Right forelimb (tissue), 1 donor: ENCODE data around the gene OR52D1.

ENCODE experiments used
- DNase-seq: peaks from one replicate; pipeline ENCODE4 v3.0.0-alpha.2; 2018

OR52D1 gene

DNA sequence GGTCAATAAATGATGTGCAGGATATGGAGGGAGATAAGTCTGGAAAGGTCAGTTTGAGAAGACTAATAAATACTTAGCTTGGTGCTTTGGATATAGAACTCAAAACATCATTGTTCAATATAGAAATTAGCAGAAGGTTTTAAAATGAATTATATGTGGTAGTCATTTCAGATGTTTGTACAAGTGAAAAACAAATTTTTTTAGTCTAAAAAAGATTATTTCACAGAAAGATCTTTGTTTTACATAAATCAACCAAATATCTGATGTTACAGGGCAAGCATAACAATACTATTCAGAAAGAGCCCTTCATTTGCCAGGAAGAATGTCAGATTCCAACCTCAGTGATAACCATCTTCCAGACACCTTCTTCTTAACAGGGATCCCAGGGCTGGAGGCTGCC lies at the start of gene OR52D1:
OR52D1 (plus strand) TSS at position 301 of the 400 bp plus-strand sequence; CDS start at position 323, 22 bp downstream.
- no peak for DNase-seq

DNA sequence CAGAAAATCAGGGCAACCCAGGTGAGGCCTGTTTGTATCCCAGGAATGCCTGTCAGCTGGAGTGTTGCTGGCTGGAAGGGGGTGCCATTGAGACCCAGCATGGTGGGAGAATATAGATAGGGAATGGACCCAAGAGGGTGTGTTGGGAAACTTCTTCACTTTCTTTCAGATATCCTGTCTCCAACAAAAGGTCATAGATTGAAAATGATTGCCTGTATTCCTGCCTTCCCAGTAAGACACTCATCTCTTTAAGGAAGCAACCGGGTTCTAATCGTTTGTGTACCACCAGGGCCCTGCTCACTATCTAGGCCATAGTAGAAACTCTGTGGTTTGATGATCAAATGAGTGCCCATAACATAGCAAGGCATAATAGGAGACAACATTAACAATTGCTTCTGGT lies 47.1 kb upstream of the OR52D1 start, which contains the start of gene OR51I1:
OR51I1 (minus strand) TSS at position 101 of the 400 bp plus-strand sequence; CDS start at position 101, 0 bp downstream.
- no peak for DNase-seq

DNA sequence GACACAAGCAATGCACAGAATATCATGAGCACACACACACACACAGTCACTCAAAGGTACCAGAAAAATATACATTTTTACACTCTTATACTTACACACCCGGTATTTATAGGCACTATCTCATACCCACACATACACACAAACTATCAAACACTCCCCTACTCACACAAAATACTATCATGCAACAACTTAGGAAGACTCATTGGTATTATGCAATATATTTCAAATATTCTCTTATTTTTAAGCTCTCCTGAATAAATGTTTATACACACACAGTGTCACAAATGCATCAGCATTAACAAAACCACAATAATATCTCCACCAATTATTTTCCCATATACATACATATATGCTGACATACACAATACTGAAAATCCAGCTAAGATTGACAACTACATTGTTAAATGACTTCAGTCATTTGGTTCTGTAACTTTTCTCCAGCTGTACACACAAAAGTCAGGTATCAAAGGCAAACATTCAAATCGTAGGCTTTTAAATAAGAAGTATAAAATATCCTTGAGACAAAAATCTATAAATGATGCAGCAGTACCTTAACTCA lies 44.6 kb upstream of the OR52D1 start:
- DNase-seq = no peak

DNA sequence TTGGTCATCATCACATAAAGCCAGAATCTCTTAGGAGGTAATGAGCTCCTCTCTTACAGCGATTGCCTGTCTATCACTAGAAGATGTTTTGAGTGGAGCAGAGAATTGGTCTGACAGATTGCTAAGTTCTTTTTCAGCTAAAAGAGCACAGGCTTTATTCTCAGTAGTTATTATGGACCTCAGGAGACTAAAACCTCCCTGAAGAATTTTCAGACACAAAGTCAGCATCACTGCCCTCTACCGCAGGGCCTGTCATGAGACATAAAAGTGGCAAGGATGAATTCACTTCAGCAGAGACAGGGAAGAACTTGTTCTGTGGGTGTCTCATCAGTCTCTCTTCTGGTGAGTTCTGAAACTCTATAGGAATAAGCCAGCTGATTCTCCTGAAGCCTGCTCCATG lies 39.5 kb upstream of the OR52D1 start, which contains the start of gene OR51I2:
OR51I2 (plus strand) TSS at position 301 of the 400 bp plus-strand sequence. CDS start 4,166 bp downstream, outside the sequence.
- no peak for DNase-seq

DNA sequence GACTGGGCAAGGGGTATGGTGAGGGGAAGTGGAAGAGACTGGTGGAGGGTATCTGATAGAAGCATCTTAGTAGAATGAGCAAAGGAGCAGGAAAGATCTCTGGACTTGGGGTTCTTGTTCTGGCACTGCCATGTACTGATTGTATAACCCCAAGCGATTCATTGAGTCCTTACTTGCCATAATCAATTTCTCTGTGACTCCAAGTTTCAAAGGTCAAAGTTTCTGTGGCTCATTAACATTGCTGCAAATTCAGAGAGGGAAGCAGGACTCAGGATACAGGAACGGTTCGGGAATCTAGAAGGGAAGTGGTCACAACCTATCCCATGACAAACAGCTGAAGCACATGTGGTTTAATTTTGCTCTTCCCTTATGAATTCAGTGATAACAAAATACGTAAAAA lies 39.1 kb upstream of the OR52D1 start:
- no peak for DNase-seq

DNA sequence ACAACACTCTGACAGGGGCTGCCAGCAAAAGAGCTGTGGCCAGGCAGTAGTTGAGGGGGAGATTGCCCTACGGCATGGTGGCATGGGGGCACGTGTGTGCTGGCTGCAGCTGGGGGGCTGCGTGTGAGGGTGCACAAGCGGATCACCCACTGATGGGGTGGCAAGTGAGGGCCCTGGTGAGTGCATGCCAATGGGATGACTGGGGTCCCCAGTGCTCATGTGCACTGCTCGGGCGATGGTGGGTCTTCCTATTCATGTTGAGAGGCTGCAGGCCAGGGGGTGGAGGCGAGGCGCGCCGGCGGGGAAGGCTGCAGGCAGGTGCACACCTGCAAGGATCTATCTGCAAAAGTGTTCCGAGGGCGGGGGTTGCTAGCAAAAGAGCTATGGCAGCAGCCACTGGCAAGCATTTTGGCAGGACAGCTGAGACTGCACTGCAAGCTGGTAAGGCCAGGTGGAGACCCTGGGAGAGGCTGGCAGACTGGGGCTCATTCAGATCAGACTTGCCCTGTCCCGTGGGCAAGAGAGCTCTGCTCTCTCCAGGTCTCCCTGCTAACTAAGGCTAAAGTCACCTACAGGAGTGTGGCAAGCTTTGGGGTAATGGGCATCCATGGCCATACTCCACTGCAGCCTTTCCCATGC lies 27.4 kb upstream of the OR52D1 start:
- no peak for DNase-seq

DNA sequence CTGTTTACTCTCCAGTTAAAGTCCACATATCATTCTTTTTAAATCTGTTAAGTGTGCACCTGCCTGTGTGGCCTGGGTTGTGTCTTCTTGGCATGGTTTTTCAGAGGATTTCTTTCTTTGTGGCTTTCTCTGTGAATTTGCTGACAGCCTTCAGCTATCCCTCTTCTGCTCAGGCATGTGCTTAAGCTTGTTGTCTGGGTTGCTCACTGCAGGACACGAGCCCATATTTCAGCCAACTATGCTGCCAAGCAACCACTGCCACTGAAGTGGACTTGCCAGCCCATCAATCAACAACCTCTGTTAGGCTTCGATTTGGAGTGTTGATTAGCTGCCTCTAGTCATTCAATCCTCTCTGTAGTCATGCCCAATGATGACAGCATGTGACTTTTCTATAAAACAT lies 21.0 kb upstream of the OR52D1 start:
- no peak for DNase-seq

DNA sequence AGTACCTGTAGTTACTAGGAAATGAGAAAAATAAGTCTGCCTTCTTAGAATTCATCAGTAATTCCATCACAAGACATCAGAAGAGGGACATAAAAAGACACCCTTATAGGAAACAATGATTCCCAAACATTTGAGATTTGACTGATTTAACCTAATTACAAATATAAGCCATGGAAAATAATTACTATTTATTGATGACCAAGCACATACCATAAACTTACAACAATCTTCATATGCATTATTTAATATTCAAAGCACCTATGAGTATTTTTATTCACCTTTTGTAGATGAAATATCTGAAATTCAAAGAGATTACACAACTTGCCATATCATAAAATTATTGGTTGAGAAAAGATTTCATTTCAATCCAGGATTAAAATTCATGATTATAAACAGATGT lies 14.6 kb upstream of the OR52D1 start:
- DNase-seq = no peak

DNA sequence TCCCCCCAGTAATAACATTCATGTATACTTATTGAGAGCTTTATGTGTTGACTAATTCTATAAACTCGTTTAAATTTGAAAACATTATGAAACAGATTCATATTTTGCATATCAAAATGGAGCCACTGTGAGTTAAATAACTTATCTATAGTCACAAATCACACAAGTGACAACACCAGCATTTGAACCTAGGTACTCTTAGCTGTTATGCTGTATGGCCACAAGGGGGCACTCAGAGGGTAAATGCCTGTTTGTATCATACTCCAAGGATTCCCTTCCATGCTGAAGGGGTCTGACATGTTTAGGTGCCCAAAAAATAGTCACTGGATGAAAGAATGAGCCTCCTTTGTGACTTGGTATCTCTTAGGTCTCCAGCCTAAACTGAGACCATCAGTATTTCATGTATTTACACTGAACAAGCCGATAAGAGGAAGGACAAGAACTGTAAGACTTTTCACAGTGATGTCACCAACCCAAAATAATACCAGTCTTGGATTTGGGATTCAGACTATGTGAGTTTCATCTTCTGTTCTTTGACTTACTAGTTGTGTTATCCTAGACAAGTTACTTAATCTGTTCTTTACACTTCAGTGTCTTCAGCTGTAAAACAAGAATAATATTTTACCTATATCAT lies 12.2 kb upstream of the OR52D1 start:
- no peak for DNase-seq

DNA sequence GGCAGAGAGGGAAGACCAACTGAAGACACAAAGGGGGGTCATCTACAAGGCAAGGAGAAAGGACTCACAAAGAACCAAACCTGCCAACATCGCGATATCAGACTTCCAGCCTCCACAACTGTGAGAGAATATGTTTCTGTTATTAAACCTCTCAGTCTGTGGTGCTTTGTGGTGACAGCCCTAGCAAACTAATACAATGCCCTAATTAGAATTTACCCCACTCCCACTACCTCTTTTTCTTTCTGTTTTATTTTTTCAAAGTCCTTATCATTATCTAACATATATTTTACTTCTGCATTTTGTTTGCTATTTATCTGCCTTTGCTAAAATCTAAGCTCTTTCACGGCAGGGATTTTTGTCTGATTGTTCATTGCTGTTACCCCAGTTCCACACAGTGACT lies 2.5 kb upstream of the OR52D1 start:
- DNase-seq = no peak

DNA sequence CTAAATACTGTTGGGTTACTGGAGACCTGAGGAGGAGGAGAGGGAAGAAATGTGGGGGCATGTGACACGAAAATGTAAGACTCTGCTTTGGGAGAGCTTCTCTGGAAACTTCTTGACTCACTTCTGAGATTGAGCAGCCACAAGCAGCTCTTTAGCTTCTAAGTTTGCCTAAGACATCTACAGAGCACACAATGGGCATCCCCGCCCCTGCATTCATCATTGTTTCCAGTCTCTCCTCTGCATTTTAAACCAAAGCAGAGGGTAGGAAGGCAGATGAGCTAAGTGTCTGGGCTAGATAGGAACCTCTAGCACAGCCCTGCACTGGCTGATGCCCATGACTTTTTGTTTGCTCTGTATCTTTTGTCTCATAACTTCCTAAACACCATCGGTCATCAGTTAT lies 2.1 kb upstream of the OR52D1 start:
- no peak for DNase-seq

DNA sequence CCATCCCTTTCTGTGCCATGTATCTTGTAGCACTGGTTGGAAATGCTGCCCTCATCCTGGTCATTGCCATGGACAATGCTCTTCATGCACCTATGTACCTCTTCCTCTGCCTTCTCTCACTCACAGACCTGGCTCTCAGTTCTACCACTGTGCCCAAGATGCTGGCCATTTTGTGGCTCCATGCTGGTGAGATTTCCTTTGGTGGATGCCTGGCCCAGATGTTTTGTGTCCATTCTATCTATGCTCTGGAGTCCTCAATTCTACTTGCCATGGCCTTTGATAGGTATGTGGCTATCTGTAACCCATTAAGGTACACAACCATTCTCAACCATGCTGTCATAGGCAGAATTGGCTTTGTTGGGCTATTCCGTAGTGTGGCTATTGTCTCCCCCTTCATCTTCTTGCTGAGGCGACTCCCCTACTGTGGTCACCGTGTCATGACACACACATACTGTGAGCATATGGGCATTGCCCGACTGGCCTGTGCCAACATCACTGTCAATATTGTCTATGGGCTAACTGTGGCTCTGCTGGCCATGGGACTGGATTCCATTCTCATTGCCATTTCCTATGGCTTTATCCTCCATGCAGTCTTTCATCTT lies 414 bp downstream of the OR52D1 start:
- DNase-seq = no peak

DNA sequence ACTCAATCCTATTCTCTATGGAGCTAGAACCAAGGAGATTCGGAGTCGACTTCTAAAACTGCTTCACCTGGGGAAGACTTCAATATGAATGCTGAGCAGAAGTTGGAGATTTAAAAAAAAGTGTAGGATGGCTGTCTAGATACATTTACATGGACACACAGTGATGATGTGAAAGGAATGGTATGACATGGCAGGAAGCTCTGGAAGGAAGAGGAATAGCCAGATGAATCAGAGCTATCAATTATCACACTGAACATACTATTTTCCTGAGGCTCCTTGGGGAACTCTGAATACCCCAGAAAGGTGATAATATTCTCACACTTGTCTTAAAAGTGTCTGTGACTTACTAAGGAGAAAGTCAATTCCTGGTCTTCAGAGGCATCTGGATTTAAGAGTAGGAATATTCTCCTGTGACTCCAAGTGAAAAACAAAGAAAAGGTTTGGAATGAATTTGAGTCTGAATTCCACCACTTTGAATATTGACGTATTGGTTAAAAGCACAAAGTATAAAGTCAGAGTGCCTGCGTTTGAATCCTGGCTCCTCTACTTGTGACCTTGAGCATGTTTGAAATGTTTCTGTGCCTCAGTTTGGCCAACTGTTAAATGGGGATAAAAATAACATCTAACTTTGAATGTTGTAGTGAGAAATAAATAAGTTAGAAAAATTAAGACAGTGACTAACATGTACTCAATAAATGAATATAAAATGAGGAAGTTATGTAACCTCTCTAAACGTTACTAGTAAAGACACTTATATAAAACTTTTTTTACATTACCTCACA lies 1.3 kb downstream of the OR52D1 start:
- no peak for DNase-seq

DNA sequence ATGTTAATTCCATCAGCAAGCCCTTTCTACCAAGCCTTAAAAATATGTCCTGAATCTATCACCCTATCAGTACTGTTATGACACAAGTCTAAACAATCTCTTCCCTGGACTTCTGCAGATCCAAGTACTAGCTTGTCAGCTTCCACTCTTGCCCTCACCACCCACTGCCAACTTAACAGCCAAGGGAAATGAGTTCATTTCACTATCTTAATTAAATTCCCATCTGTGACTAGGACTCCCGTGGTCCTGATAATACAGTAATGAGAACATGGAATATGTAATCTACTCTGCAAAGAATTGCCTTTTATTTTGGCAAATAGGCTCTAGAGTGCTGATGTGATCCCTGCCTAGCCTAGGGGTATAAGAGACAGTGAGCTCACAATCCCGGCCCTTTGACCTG lies 11.2 kb downstream of the OR52D1 start:
- DNase-seq = no peak

DNA sequence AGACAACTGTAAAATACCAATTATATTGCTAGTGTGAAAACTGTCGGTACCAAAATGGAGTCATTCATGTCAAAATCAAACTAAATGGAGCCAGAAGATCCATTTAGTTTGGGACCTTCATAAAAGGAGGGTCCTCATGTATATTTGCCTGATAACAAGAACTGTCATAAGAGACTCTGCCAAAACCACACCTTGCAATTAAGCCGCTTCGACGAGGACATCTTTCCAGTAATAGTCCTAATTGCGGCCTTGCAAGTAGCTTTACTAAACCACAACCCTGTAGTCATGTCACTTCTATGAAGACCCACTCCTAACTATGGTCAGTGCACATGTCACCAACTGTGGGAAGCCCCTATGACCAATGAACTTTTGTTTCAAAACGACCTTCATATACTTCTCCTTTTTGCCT lies 11.9 kb downstream of the OR52D1 start:
- no peak for DNase-seq

DNA sequence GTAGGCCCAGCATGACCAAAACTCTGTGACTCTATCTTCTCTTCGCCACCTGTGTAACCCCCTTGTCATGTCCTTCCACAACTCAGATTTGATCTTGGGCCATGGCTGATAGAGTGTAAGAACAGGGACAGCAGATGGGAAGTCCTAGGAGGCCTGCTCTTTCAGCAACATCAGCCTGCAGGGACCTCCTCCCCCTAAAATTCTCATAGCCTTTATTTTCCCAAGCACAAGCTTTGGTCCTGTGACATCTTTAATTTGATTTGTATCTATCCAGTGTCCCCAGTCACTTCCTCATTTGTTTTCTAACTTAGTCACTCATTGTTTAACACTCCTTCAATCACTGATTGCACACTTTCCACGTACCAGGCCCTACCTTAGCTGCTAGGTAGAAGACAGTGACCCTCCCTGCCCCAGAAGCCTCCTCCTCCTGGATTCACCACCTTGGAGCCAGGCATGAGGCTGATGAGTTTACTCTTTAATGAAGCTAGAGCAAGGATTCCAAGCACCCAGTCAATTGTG lies 16.0 kb downstream of the OR52D1 start:
- DNase-seq = no peak

DNA sequence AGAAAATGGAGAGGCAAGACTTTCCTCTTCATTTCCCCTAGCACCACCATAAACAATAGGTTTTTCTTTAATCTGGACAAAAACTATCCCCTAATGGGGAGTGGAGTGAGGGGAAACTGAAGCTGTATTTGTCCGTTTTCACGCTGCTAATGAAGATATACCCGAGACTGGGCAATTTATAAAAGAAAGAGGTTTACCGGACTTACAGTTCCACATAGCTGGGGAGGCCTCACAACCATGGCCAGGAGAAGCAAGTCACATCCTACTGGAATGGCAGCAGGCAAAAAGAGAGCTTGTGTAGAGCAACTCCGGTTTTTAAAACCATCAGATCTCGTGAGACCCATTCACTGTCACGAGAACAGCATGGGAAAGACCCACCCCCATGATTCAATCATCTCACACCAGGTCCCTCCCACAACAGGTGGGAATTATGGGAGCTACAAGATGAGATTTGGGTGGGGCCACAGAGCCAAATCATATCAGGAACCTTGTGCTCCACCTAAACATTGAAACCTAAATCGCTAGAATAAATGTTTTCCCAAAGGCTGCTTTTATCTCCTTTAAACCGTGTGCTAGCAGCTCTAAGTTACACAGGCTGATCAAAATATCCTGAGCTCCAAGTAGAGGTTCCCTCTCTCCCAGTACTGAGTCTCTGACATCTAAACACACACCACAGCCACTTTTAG lies 17.0 kb downstream of the OR52D1 start:
- DNase-seq = no peak

DNA sequence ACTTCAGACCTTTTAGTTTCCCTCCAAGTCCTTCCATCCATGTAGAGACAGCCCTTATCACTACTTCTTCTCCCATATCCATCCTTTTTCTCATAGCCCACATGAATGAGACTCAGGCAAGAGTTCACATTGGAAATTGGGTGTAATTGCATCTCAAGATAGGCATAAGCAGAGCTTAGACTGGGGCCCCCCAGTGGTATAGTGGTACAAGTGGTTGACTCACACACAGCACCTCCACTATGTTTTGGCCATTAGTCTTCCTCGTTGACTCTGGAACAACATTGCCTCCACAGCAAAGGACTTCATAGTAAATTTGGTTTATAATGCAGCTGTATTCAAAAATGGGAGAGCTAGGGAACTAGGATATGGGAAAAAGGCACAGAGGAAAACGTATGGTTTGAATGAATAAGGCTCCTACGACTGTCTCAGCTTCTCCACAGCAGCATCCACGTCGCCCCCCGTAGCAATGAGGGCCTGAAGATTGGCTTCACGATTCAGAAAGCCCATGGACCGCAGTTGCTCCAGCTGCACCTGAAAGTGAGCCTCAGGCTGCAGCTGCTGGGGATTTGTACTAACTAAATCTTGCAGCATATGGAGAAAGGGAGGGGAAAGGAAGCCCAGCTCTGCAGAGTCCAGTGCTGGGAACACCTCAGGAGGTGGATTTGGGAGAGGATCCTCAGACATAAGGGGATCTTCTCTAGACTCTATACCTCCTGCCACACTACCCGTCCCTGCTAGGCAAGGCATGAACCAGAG lies 18.9 kb downstream of the OR52D1 start:
- DNase-seq = no peak

DNA sequence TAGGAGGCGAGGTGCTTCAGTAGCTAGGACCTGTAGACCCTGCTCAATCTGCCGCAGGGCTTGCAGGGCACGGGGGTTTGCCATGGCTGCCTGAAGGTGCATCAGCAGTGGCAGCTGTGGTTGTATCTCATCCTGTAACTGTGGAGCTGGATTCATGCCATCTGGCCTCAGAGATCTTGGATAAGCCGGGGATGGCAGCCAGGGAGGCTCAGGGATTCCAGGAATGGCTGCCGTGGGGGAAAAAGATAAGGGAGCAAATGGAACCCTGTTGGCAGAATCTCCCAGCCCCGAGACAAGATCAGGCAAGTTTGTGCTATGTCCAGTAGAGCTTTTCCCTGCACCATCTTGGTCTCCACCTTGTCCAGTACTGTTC lies 19.4 kb downstream of the OR52D1 start:
- DNase-seq = no peak

DNA sequence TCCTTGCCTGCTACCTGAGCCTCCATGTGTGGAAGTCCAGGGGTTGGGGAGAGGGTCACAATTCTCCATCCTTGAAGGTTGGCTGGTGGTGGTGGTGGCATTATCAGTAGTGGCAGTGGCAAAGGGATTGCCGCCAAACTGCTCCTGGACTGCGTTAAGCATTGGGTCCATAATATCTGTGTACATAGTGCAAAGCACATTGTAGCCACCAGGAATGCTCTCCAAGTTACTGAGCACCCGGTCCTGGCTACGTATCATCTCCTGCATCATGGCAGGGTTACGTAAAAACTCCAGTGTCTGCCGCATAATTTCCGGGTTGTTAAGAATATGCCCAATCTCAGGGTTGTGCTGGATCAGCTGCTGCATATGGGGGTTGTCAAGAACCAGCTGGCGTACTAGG lies 20.1 kb downstream of the OR52D1 start:
- no peak for DNase-seq

DNA sequence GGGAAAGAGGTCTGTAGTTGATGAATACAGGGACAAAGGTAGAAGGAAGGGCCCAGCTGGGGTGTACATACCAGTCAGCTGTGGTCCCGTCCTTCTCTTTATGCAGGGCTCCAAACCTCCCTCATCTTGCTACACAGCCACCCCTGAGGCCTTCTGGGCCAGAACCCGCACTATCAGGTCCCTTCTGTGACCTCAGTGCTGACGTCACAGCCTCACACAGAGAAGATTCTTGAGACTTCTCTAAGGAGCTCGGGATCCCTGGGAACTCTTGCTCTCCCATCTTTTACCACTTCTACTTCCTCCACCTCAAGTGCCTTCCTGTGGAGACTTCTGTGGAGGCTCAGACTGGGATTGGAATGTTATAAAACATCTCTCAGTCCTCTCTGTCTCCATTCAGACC lies 21.3 kb downstream of the OR52D1 start, which contains the start of gene UBQLN3:
UBQLN3 (minus strand) TSS at position 155 of the 400 bp plus-strand sequence. CDS start 399 bp downstream, outside the sequence.
- no peak for DNase-seq
